OCI-LY1 (cell line): Measurements from ENCODE around the gene OXT.

Experiments
- H2AFZ ChIP-seq: fragments of 200-600 bp; sonication (generic), shearing (Covaris generic); 2 replicates; pipeline ENCODE4 v1.6.0; 2014; ENCODE audit warnings: antibody characterized with exemption, mild to moderate bottlenecking, low read length
- H3F3A ChIP-seq: fragments of 200-600 bp; sonication (generic), shearing (Covaris generic); 2 replicates; pipeline ENCODE4 v1.6.0; 2014; ENCODE audit warnings: mild to moderate bottlenecking, antibody characterized with exemption, low read length, moderate library complexity; ENCODE audit not compliant: insufficient read depth
- H3K27ac ChIP-seq: fragments of 200-600 bp; sonication (generic); 2 replicates; pipeline ENCODE4 v1.5.1; 2014; ENCODE audit warnings: low read length, mixed run types, mild to moderate bottlenecking, low read depth; ENCODE audit not compliant: poor library complexity, severe bottlenecking
- H3K27me3 ChIP-seq: fragments of 200-600 bp; sonication (generic); 2 replicates; pipeline ENCODE4 v1.6.0; 2014; ENCODE audit warnings: antibody characterized with exemption, mild to moderate bottlenecking, low read length, moderate library complexity; ENCODE audit not compliant: insufficient read depth
- H3K36me3 ChIP-seq: fragments of 200-600 bp; sonication (generic); 2 replicates; pipeline ENCODE4 v1.6.1; 2014; ENCODE audit warnings: mild to moderate bottlenecking, antibody characterized with exemption, low read length, moderate library complexity, mixed read lengths; ENCODE audit not compliant: insufficient read depth
- H3K4me1 ChIP-seq: fragments of 200-600 bp; sonication (generic); 2 replicates; pipeline ENCODE4 v1.5.1; 2014; ENCODE audit warnings: mild to moderate bottlenecking, low read length, moderate library complexity; ENCODE audit not compliant: insufficient read depth, severe bottlenecking
- H3K4me2 ChIP-seq: fragments of 200-600 bp; sonication (generic), shearing (Covaris generic); 2 replicates; pipeline ENCODE4 v1.6.1; 2014; ENCODE audit warnings: low read length
- H3K4me3 ChIP-seq: fragments of 200-600 bp; sonication (generic); 2 replicates; pipeline ENCODE4 v1.5.1; 2014; ENCODE audit warnings: low read length, low read depth, mild to moderate bottlenecking, mixed read lengths; ENCODE audit not compliant: poor library complexity, severe bottlenecking
- H3K79me2 ChIP-seq: fragments of 200-600 bp; shearing (Covaris generic); 2 replicates; pipeline ENCODE4 v1.6.1; 2016; ENCODE audit warnings: mixed run types, low read length, mixed read lengths; ENCODE audit not compliant: insufficient read depth
- H3K9ac ChIP-seq: fragments of 200-600 bp; sonication (generic), shearing (Covaris generic); 2 replicates; pipeline ENCODE4 v1.6.1; 2014; ENCODE audit warnings: mild to moderate bottlenecking, low read length, mixed read lengths
- H3K9me2 ChIP-seq: fragments of 200-600 bp; sonication (generic), shearing (Covaris generic); 2 replicates; pipeline ENCODE4 v1.6.1; 2014; ENCODE audit warnings: low read depth, mild to moderate bottlenecking, low read length, mixed read lengths
- H3K9me3 ChIP-seq: fragments of 200-600 bp; shearing (Covaris generic); 2 replicates; pipeline ENCODE4 v1.6.1; 2014; ENCODE audit warnings: low read length, mixed read lengths
- H4K20me1 ChIP-seq: fragments of 200-600 bp; sonication (generic), shearing (Covaris generic); 2 replicates; pipeline ENCODE4 v1.6.0; 2016; ENCODE audit warnings: mild to moderate bottlenecking, low read length; ENCODE audit not compliant: insufficient read depth
- CTCF ChIP-seq: fragments of 200-600 bp; sonication (generic), shearing (Covaris generic); IDR thresholded peaks from 2 replicates; pipeline ENCODE4 v1.5.1; 2017; ENCODE audit warnings: mild to moderate bottlenecking, antibody characterized with exemption, low read length, moderate library complexity, mixed read lengths
- EZH2 ChIP-seq: fragments of 200-600 bp; sonication (generic), shearing (Covaris generic); IDR thresholded peaks from 2 replicates; pipeline ENCODE4 v1.8.0; 2017; ENCODE audit warnings: borderline replicate concordance, mixed run types, mild to moderate bottlenecking, antibody characterized with exemption, low read length, moderate library complexity, mixed read lengths

The OXT gene

GRCh38 chr20:3084283-3084985, 13.0 kb downstream of the OXT start, which contains the start of gene AVP:
TSS of gene AVP (minus strand) at chr20:3084724. CDS start at chr20:3084674, 50 bp downstream.
- no peaks in the 10 kb centered on the region for H3K9me3 ChIP-seq
- H3K27ac ChIP-seq, result no peak within 1 kb of the TSS
- no peaks in the 10 kb centered on the region for H3K79me2 ChIP-seq
- no peak within 1 kb of the TSS for H3K9ac ChIP-seq
- no peaks in the 10 kb centered on the region for H3K27me3 ChIP-seq
- H3K4me2 ChIP-seq, result no peak within 1 kb of the TSS
- H4K20me1 ChIP-seq, result no peaks in the 10 kb centered on the region
- no peaks in the 10 kb centered on the region for H3K4me1 ChIP-seq
- no peak within 1 kb of the TSS for H3K4me3 ChIP-seq
- TF ChIP-seq EZH2 (no peak), CTCF (no peak)
- no peaks in the 10 kb centered on the region for H3K36me3 ChIP-seq
- no peak within 1 kb of the TSS for H2AFZ ChIP-seq
- H3F3A ChIP-seq, result no peaks in the 10 kb centered on the region
- no peaks in the 10 kb centered on the region for H3K9me2 ChIP-seq

GRCh38 chr20:3084986-3085360, 13.6 kb downstream of the OXT start:
- no peak overlapping the region for H3K4me2 ChIP-seq
- H3K27ac ChIP-seq, result no peak overlapping the region
- no peaks in the 10 kb centered on the region for H3K9me3 ChIP-seq
- no peaks in the 10 kb centered on the region for H4K20me1 ChIP-seq
- no peaks in the 10 kb centered on the region; the same call in 1 of the 2 replicates for H3K27me3 ChIP-seq
- H3K36me3 ChIP-seq, result no peaks in the 10 kb centered on the region
- H3K79me2 ChIP-seq, result no peaks in the 10 kb centered on the region
- no peak overlapping the region for H3K9ac ChIP-seq
- H3K4me3 ChIP-seq, result no peak overlapping the region
- TF ChIP-seq CTCF, result no peak
- no peak for TF ChIP-seq EZH2
- no peaks in the 10 kb centered on the region for H3F3A ChIP-seq
- H3K4me1 ChIP-seq, result no peaks in the 10 kb centered on the region
- H2AFZ ChIP-seq, result no peak overlapping the region
- no peaks in the 10 kb centered on the region for H3K9me2 ChIP-seq

GRCh38 chr20:3085571-3086072, 14.2 kb downstream of the OXT start:
- H3K9me3 ChIP-seq, result no peaks in the 10 kb centered on the region
- no peak overlapping the region for H3K9ac ChIP-seq
- H3K27ac ChIP-seq, result no peak overlapping the region
- H3K36me3 ChIP-seq, result no peaks in the 10 kb centered on the region
- TF ChIP-seq EZH2, result no peak
- H3K27me3 ChIP-seq, result no peaks in the 10 kb centered on the region; the same call in 1 of the 2 replicates
- H3K4me1 ChIP-seq, result no peaks in the 10 kb centered on the region
- no peaks in the 10 kb centered on the region for H3F3A ChIP-seq
- no peak overlapping the region for H2AFZ ChIP-seq
- no peaks in the 10 kb centered on the region for H3K79me2 ChIP-seq
- no peaks in the 10 kb centered on the region for H3K9me2 ChIP-seq
- H3K4me3 ChIP-seq, result no peak overlapping the region
- H4K20me1 ChIP-seq, result no peaks in the 10 kb centered on the region
- H3K4me2 ChIP-seq, result no peak overlapping the region

- no peak overlapping the region for H3K27ac ChIP-seq
- no peaks in the 10 kb centered on the region for H3F3A ChIP-seq
- H3K4me3 ChIP-seq, result no peak overlapping the region
- H3K9ac ChIP-seq, result no peak overlapping the region
- H3K4me1 ChIP-seq, result no peaks in the 10 kb centered on the region
- H3K79me2 ChIP-seq, result no peaks in the 10 kb centered on the region
- TF ChIP-seq CTCF (no peak), EZH2 (no peak)
- no peaks in the 10 kb centered on the region for H4K20me1 ChIP-seq
- no peaks in the 10 kb centered on the region for H3K9me3 ChIP-seq
- H3K9me2 ChIP-seq, result no peaks in the 10 kb centered on the region
- no peak overlapping the region for H2AFZ ChIP-seq
- H3K36me3 ChIP-seq, result no peaks in the 10 kb centered on the region
- H3K27me3 ChIP-seq, result no peaks in the 10 kb centered on the region; the same call in 1 of the 2 replicates
- no peak overlapping the region for H3K4me2 ChIP-seq
Observed at GRCh38 chr20:3088031-3088430, 16.6 kb downstream of the OXT start.
